Measurements from ENCODE around the gene CPXM2. TPM values are rescaled to one million over a fixed set of nuclear protein-coding genes. Genes with fewer than 3 reads are reported as not detected.

The CPXM2 gene
- polyA plus RNA-seq, 1 of the 3 experiments (the other 2 are of a cell fraction) = not detected

GRCh38 chr10:123821136-123821535, 70.5 kb downstream of the CPXM2 start (continued):
- no peak for TF ChIP-seq FOSL2 (IDR thresholded peaks at IDR 0.05; ENCODE audit: borderline replicate concordance, low read depth)
- TF ChIP-seq RXRA (IDR thresholded peaks at IDR 0.05; ENCODE audit: borderline replicate concordance, low read depth) = no peak
- no peak for TF ChIP-seq JUND (IDR thresholded peaks at IDR 0.05)
- TF ChIP-seq GATA2 (CRISPR knock-in tag; IDR thresholded peaks at IDR 0.05) = no peak
- no peak for TF ChIP-seq SIN3A (IDR thresholded peaks at IDR 0.05; ENCODE audit: borderline replicate concordance, low read depth, low read length)
- no peak for TF ChIP-seq EP300 (IDR thresholded peaks at IDR 0.05; ENCODE audit: borderline replicate concordance in 1 of 2, low read depth in 1 of 2, low read length in 1 of 2)

- H3K9me3 ChIP-seq = no peaks in the 10 kb centered on the region
- no peak overlapping the region for H3K27ac ChIP-seq (ENCODE audit: low read depth in 2 of 2, low read length in 1 of 2)
- H3K79me2 ChIP-seq (ENCODE audit: insufficient read depth) = no peaks in the 10 kb centered on the region
- ChIA-PET POLR2A (no interaction called here), CTCF (interaction anchor here (1.2 kb wide), 1 partner anchor 14 kb away, joined by 3 read pairs; no protein-coding TSS in a partner anchor)
- DNase-seq = no peak
- H3K27me3 ChIP-seq (ENCODE audit: insufficient read depth) = no peaks in the 10 kb centered on the region
- peaks cover 2% of the 10 kb centered on the region; the same call in 1 of the 2 replicates for H3K9me2 ChIP-seq
- H3K4me2 ChIP-seq = no peak overlapping the region
- H2AFZ ChIP-seq (ENCODE audit: low read depth) = no peak overlapping the region
- H3K4me1 ChIP-seq (ENCODE audit: control insufficient read depth in 1 of 2, insufficient read depth in 2 of 2, low read depth in 1 of 2, low read length in 1 of 2) = no peaks in the 10 kb centered on the region
- H3K4me3 ChIP-seq (ENCODE audit: low read depth in 2 of 2, low read length in 1 of 2) = no peak overlapping the region
- H3F3A ChIP-seq (replicated peaks; ENCODE audit: insufficient read depth) = no peaks in the 10 kb centered on the region
- no peaks in the 10 kb centered on the region for H3K36me3 ChIP-seq (replicated peaks in 1 of 2; ENCODE audit: control insufficient read depth in 1 of 2, insufficient read depth in 2 of 2, low read length in 1 of 2)
- no peak overlapping the region for H3K9ac ChIP-seq
- no peaks in the 10 kb centered on the region for H4K20me1 ChIP-seq (ENCODE audit: insufficient read depth)
- TF ChIP-seq, protein P1, sequence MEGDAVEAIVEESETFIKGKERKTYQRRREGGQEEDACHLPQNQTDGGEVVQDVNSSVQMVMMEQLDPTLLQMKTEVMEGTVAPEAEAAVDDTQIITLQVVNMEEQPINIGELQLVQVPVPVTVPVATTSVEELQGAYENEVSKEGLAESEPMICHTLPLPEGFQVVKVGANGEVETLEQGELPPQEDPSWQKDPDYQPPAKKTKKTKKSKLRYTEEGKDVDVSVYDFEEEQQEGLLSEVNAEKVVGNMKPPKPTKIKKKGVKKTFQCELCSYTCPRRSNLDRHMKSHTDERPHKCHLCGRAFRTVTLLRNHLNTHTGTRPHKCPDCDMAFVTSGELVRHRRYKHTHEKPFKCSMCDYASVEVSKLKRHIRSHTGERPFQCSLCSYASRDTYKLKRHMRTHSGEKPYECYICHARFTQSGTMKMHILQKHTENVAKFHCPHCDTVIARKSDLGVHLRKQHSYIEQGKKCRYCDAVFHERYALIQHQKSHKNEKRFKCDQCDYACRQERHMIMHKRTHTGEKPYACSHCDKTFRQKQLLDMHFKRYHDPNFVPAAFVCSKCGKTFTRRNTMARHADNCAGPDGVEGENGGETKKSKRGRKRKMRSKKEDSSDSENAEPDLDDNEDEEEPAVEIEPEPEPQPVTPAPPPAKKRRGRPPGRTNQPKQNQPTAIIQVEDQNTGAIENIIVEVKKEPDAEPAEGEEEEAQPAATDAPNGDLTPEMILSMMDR (IDR thresholded peaks at IDR 0.05) = no peak
- TF ChIP-seq FOXJ3 (CRISPR knock-in tag; IDR thresholded peaks at IDR 0.05) (no peak), GABPA (IDR thresholded peaks at IDR 0.05; ENCODE audit: low read depth) (no peak), EZH2phosphoT487 (IDR thresholded peaks at IDR 0.05; ENCODE audit: borderline replicate concordance, low read depth) (no peak), SMC3 (IDR thresholded peaks at IDR 0.05; ENCODE audit: low read depth, low read length) (no peak), CHD2 (IDR thresholded peaks at IDR 0.05; ENCODE audit: low read length, partially characterized antibody) (no peak), RXRA (IDR thresholded peaks at IDR 0.05; ENCODE audit: borderline replicate concordance, low read depth) (no peak), FOSL2 (IDR thresholded peaks at IDR 0.05; ENCODE audit: borderline replicate concordance, low read depth) (no peak)
Observed at GRCh38 chr10:123809632-123810031, 82.0 kb downstream of the CPXM2 start.

GRCh38 chr10:123808906-123809305, 82.7 kb downstream of the CPXM2 start:
- WGBS (ENCODE audit: low lambda C conversion rate) = 10% methylated on average over 6 of the region's 6 CpGs
- no peaks in the 10 kb centered on the region for H3F3A ChIP-seq (replicated peaks; ENCODE audit: insufficient read depth)
- CTCF ChIA-PET = no interaction called here
- TF ChIP-seq SMC3 (IDR thresholded peaks at IDR 0.05; ENCODE audit: low read depth, low read length) (no peak), ZBTB33 (IDR thresholded peaks at IDR 0.05; ENCODE audit: borderline replicate concordance, low read depth) (no peak), MAX (IDR thresholded peaks at IDR 0.05; ENCODE audit: low read depth) (no peak)
- no peak overlapping the region for H3K4me2 ChIP-seq
- no peaks in the 10 kb centered on the region for H3K9me3 ChIP-seq
- no peaks in the 10 kb centered on the region for H3K79me2 ChIP-seq (ENCODE audit: insufficient read depth)
- no peak overlapping the region for H3K4me3 ChIP-seq (ENCODE audit: low read depth in 2 of 2, low read length in 1 of 2)
- POLR2A ChIA-PET = no interaction called here
- no peak overlapping the region for H3K27ac ChIP-seq (ENCODE audit: low read depth in 2 of 2, low read length in 1 of 2)
- H3K9me2 ChIP-seq = peaks cover 2% of the 10 kb centered on the region; the same call in 1 of the 2 replicates
- H3K36me3 ChIP-seq (replicated peaks in 1 of 2; ENCODE audit: control insufficient read depth in 1 of 2, insufficient read depth in 2 of 2, low read length in 1 of 2) = no peaks in the 10 kb centered on the region
- no peaks in the 10 kb centered on the region for H3K27me3 ChIP-seq (ENCODE audit: insufficient read depth)
- H3K9ac ChIP-seq = no peak overlapping the region
- H4K20me1 ChIP-seq (ENCODE audit: insufficient read depth) = no peaks in the 10 kb centered on the region
- H2AFZ ChIP-seq (ENCODE audit: low read depth) = no peak overlapping the region
- DNase-seq = no peak
- H3K4me1 ChIP-seq (ENCODE audit: control insufficient read depth in 1 of 2, insufficient read depth in 2 of 2, low read depth in 1 of 2, low read length in 1 of 2) = no peaks in the 10 kb centered on the region

Data from SK-N-SH (cell line).